Measurements from ENCODE around the gene TGFA. TPM values are rescaled to one million over a fixed set of nuclear protein-coding genes. Genes with fewer than 3 reads are reported as not detected.

TGFA gene
- 2.1 and 2.4 TPM in 2 replicates for total RNA-seq (2014; rRNA removed; shearing (Covaris generic))
- polyA plus RNA-seq (2015; cell fraction: cytosol; rRNA removed): 7.3 and 12.9 TPM in 2 replicates
- 1.9 and 6.9 TPM in 2 replicates for polyA plus RNA-seq (2015; cell fraction: nucleus; rRNA removed)

GRCh38 chr2:70553584-70554337 is at the start of gene TGFA:
Gene TGFA, minus strand, starts transcription at chr2:70553826. Its CDS starts 59 bp downstream, at chr2:70553767.
- peak; percentile 86 for DNase-seq (ENCODE audit: low read depth, low spot score)
- in situ Hi-C loops (cut with HindIII; ENCODE audit: low pct_unique_long_range_greater_than_20kb, low sequenced_read_pairs): no loop called here

GRCh38 chr2:70603066-70603465 is 49.4 kb upstream of the TGFA start:
- in situ Hi-C loops (cut with HindIII; ENCODE audit: low pct_unique_long_range_greater_than_20kb, low sequenced_read_pairs): no loop called here
- no peak for DNase-seq (ENCODE audit: low read depth, low spot score)

- in situ Hi-C loops (cut with HindIII; ENCODE audit: low pct_unique_long_range_greater_than_20kb, low sequenced_read_pairs): no loop called here
These were observed 44.6 kb upstream of the TGFA start for GRCh38 chr2:70598197-70598596.

DNA sequence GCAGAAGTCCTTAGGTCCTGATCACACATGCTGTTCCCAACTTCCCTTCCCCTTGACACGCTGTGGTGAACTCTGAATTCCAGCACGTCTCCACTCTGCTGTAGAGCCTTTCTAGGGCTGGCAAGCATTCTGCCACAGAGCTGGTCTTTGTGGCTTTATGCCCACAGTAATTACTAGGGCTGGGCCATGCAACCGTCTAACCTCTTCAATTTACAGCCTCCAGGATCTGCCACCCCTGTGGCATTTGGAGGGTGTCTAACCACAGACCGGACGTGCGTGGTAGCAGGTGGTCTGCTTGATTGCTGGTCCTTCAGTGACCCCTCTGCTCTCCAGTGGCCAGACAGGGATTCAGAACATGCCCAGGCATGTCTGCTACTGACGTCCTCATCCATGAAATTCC is 43.1 kb upstream of the TGFA start:
- in situ Hi-C loops (cut with HindIII; ENCODE audit: low pct_unique_long_range_greater_than_20kb, low sequenced_read_pairs): no loop called here
- DNase-seq (ENCODE audit: low read depth, low spot score): no peak

More at GRCh38 chr2:70598197-70598596, 44.6 kb upstream of the TGFA start:
- DNase-seq (ENCODE audit: low read depth, low spot score): no peak

DNA sequence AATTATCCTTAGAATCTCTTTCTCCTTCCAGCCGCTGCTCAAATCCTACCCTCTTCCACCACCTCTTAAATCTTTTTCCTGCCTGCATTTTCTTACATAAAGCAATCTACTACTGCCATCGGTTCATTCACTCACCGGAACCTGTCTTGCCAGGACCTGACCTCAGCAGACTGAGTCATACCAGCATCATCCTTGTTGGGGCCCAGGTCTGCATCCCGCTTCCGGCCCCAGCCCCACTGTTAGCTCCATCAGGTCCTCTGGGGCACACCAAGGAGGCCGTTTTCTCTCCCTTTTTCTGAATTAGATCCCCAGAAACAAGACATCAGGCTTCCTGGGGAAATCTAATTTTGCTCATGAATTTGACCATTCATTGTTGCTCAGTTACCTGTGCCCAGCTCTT is 42.7 kb upstream of the TGFA start:
- no peak for DNase-seq (ENCODE audit: low read depth, low spot score)
- in situ Hi-C loops (cut with HindIII; ENCODE audit: low pct_unique_long_range_greater_than_20kb, low sequenced_read_pairs): no loop called here

DNA sequence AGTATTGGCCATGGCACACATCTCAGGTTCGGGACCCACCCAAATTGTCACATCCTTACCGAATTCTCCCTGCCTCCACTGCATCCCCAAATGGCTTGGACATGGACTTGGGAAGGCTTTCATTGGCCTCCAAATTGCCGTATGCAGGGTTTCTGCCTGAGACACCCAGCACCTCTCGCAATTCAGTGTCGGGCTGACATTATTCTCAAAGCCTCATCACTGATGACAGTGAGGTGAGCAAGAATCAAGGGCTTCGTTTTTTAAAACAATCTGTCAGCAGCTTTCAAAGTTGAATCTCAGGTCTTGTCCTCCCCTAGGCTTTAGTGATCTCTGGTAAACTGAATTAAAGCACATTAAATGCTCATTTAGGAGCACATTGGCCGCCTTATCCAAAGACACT is 29.5 kb upstream of the TGFA start:
- in situ Hi-C loops (cut with HindIII; ENCODE audit: low pct_unique_long_range_greater_than_20kb, low sequenced_read_pairs): no loop called here
- no peak for DNase-seq (ENCODE audit: low read depth, low spot score)

- in situ Hi-C loops (cut with HindIII; ENCODE audit: low pct_unique_long_range_greater_than_20kb, low sequenced_read_pairs): no loop called here
- no peak for DNase-seq (ENCODE audit: low read depth, low spot score)
These were observed 26.7 kb upstream of the TGFA start for GRCh38 chr2:70580352-70580751.

- DNase-seq (ENCODE audit: low read depth, low spot score): no peak
- in situ Hi-C loops (cut with HindIII; ENCODE audit: low pct_unique_long_range_greater_than_20kb, low sequenced_read_pairs): no loop called here
These were observed 21.0 kb upstream of the TGFA start for GRCh38 chr2:70574618-70575017.

DNA sequence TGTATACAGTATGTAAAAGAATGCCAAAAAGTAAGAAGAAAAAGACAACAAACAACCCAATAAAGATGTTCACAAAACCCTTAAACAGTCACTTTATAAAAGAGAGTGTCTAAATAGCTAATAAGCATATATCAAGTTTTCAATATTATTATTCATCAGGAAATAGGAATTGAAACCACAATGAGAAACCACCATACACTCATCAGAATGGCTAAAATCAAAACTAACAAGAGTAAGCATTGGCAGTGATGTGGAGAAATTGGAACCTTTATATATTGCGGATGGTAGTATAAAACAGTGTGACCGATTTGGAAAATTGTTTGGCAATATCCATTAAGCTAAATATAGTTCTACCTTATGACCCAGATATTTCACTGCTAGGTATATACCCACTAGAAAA is 20.5 kb upstream of the TGFA start:
- in situ Hi-C loops (cut with HindIII; ENCODE audit: low pct_unique_long_range_greater_than_20kb, low sequenced_read_pairs): no loop called here
- no peak for DNase-seq (ENCODE audit: low read depth, low spot score)

GRCh38 chr2:70570041-70570661 is 16.5 kb upstream of the TGFA start:
- no peak for DNase-seq (ENCODE audit: low read depth, low spot score)
- in situ Hi-C loops (cut with HindIII; ENCODE audit: low pct_unique_long_range_greater_than_20kb, low sequenced_read_pairs): no loop called here

GRCh38 chr2:70569559-70569958 is 15.9 kb upstream of the TGFA start:
- in situ Hi-C loops (cut with HindIII; ENCODE audit: low pct_unique_long_range_greater_than_20kb, low sequenced_read_pairs): no loop called here
- DNase-seq (ENCODE audit: low read depth, low spot score): no peak

- no peak for DNase-seq (ENCODE audit: low read depth, low spot score)
- in situ Hi-C loops (cut with HindIII; ENCODE audit: low pct_unique_long_range_greater_than_20kb, low sequenced_read_pairs): no loop called here
These were observed 13.3 kb upstream of the TGFA start for GRCh38 chr2:70566906-70567305.

GRCh38 chr2:70566464-70566863 is 12.8 kb upstream of the TGFA start:
- in situ Hi-C loops (cut with HindIII; ENCODE audit: low pct_unique_long_range_greater_than_20kb, low sequenced_read_pairs): no loop called here
- DNase-seq (ENCODE audit: low read depth, low spot score): no peak

DNA sequence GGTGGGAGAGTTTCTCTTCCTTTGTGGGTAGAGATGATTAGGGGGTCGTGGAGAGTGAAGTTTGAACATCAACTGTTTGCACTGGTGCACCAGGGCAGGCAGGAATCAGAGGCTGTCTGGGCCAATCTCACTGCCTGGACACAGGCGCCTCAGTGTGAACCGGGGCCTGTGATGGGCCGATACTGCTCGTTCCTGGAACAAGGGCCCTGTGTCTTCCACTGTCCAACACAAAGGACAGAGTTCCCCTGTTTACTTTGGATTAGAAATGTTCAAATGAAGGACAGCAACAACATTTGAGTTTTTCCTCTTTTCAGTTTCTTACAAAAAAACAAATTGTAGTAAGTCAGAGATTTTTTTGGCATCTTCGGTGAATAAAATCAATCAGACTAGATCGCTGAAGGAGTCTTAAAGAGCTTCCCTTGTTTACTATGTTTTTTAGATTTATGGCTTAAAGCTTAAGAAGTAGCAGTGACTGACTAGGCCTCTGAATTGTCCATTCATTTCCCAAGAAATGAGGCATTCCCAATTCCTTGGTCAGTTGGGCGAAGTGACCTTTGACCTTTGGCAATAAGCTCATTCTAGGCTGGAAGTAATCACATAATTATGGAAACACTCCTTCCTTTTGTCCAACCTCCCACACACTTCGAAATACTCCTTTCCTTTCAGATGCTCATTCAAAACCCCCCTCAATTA is 11.6 kb upstream of the TGFA start:
- in situ Hi-C loops (cut with HindIII; ENCODE audit: low pct_unique_long_range_greater_than_20kb, low sequenced_read_pairs): no loop called here
- peak; percentile 91 for DNase-seq (ENCODE audit: low read depth, low spot score)

- DNase-seq (ENCODE audit: low read depth, low spot score): no peak
- in situ Hi-C loops (cut with HindIII; ENCODE audit: low pct_unique_long_range_greater_than_20kb, low sequenced_read_pairs): no loop called here
These were observed 8.3 kb upstream of the TGFA start for GRCh38 chr2:70561893-70562292.

DNA sequence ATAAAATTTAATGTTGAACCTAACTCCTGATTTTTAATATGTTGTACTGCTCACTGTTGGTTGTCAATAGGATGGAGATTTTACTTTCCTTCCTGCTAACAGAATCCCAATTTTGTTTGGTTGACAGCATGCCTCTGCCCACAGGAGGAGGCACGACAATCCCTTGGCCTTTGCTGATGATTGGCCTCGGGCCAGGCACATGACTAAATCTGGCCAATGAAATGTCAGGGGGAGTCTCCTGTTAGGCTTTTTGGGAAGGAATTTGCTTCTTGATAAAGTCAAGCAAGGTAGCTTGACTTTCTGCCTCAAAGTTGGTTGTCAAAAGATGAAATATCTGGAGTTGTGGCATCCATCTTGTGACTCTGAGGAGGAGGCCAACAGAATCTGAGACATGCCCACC is 6.8 kb upstream of the TGFA start:
- DNase-seq (ENCODE audit: low read depth, low spot score): no peak
- in situ Hi-C loops (cut with HindIII; ENCODE audit: low pct_unique_long_range_greater_than_20kb, low sequenced_read_pairs): no loop called here

DNA sequence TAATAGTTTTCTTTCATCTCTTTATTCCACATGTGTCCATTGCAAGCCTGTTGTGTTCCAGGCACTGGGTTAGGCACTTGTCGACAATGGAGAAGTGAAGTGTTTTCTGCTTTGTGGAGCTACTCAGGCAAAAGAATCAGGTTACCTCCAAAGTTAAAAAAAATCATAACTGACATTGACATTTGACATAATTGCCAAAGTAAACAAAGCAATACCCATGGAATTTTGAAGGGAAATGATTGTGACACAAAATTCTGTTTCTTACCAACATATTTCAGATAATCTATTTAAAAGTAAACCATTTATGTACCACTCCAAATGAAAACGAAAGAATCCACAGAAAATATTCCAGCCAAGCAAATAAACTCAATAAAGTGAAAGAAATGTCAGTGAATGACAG is 6.4 kb upstream of the TGFA start:
- DNase-seq (ENCODE audit: low read depth, low spot score): no peak
- in situ Hi-C loops (cut with HindIII; ENCODE audit: low pct_unique_long_range_greater_than_20kb, low sequenced_read_pairs): no loop called here

- in situ Hi-C loops (cut with HindIII; ENCODE audit: low pct_unique_long_range_greater_than_20kb, low sequenced_read_pairs): no loop called here
- DNase-seq (ENCODE audit: low read depth, low spot score): no peak
These were observed 4.7 kb upstream of the TGFA start for GRCh38 chr2:70558195-70558808.

Data from SK-MEL-5 (cell line).